ENCODE measurements around the gene HK3.

Gene HK3

GRCh38 chr5:176897263-176897662 lies 1.9 kb downstream of the HK3 start:
- no peak for DNase-seq (ENCODE audit: low read depth)
- no peak for TF ChIP-seq CTCF (IDR thresholded peaks at IDR 0.05; ENCODE audit: insufficient read depth, low read depth, low read length, missing control alignments)
- H3K4me3 ChIP-seq (ENCODE audit: low read length), result no peak overlapping the region

- no peak for DNase-seq (ENCODE audit: low read depth)
- no peak for TF ChIP-seq CTCF (IDR thresholded peaks at IDR 0.05; ENCODE audit: insufficient read depth, low read depth, low read length, missing control alignments)
- no peak overlapping the region for H3K4me3 ChIP-seq (ENCODE audit: low read length)
Observed at GRCh38 chr5:176895831-176896230, 3.3 kb downstream of the HK3 start.

GRCh38 chr5:176894298-176894697 lies 4.8 kb downstream of the HK3 start:
- no peak for TF ChIP-seq CTCF (IDR thresholded peaks at IDR 0.05; ENCODE audit: insufficient read depth, low read depth, low read length, missing control alignments)
- DNase-seq (ENCODE audit: low read depth), result no peak
- H3K4me3 ChIP-seq (ENCODE audit: low read length), result no peak overlapping the region

GRCh38 chr5:176892663-176893062 lies 6.5 kb downstream of the HK3 start:
- no peak for TF ChIP-seq CTCF (IDR thresholded peaks at IDR 0.05; ENCODE audit: insufficient read depth, low read depth, low read length, missing control alignments)
- H3K4me3 ChIP-seq (ENCODE audit: low read length), result no peak overlapping the region
- no peak for DNase-seq (ENCODE audit: low read depth)

- no peak for TF ChIP-seq CTCF (IDR thresholded peaks at IDR 0.05; ENCODE audit: insufficient read depth, low read depth, low read length, missing control alignments)
- no peak overlapping the region for H3K4me3 ChIP-seq (ENCODE audit: low read length)
- DNase-seq (ENCODE audit: low read depth), result no peak
Observed at GRCh38 chr5:176891331-176891958, 7.7 kb downstream of the HK3 start.

- H3K4me3 ChIP-seq (ENCODE audit: low read length), result no peak overlapping the region
- no peak for DNase-seq (ENCODE audit: low read depth)
- no peak for TF ChIP-seq CTCF (IDR thresholded peaks at IDR 0.05; ENCODE audit: insufficient read depth, low read depth, low read length, missing control alignments)
Observed at GRCh38 chr5:176890455-176891330, 8.5 kb downstream of the HK3 start.
